T-helper 1 cell (primary cell): ENCODE data around the gene ITGB7.

Experiments
- DNase-seq, 5 donors: peaks; one replicate each; pipeline ENCODE4 v3.0.0-alpha.2; 2012 to 2020

The ITGB7 gene

DNA sequence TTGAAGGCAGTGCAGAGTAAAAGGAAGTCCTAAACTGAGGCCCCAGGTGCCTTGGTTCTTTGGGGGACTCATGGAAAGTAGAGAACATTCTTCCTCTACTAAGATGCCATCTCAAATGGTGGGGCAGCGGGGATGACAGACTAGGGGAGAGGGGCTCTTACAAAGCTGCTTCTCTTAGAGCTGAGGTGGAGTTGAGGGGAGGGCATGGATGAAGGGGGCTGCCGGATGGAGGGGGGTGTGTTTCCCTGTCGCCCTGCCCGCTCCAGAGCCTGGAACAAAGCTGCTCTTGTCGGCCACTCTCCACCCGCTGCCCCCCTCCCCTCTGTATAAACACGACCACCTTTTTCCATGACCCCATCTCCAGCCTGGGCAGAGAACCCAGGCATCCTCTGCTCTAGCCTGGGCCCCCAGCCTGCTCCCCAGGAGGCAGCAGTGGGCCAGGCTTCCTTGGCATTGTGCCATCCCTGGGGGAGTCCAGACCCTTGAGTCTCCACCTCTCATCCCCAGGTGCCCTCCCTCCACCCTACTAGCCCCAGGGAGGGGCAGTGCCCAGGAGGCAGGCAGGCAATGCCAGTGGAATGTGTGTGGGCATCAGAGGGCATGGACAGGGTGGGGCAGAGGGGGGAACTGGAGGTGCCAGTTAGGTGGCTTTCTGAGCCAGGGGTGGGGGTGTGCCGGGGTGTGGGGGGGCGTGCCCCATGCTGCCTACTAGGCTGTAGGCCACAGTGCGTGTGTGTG lies 23.2 kb upstream of the ITGB7 start:
- DNase-seq = no peak

DNA sequence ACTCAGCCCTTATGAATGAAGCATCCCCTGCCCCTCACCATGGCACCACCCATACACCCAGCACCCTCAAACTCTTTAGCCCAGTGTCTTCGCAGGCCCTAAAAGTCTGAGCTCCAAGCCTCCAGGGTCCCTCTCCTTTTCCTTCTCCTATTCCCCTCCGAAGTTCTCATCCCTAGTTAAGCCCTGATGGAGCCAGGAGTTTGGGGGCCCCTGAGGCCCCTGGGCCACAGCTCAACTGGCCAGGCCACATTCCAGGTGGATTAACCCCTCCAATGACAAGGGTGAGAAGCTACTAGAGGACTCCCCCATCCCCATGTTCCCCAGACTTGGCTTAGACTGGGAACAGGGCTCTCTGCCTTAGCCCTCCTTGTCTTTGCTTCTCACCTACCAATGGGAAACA lies 22.4 kb upstream of the ITGB7 start:
- no peak for DNase-seq

DNA sequence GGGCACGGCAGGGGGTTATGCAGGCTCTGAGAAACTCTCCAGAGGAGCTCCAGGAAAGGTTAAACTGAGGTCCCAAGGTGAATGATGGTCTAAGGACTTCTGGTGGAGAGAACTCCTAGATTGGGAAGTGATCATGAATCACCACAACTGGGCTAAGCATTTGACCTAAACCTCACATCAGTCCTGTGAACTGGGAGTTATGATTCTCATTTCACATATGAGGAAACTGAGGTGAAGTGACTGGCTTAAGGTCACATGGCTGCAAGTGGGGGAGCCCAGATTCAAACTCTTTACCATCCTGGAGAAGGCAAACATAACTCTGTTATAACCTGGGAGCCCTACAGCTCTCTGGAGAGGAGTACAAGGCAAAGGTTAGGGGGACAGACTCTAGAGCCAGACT lies 20.8 kb upstream of the ITGB7 start:
- DNase-seq = no peak

DNA sequence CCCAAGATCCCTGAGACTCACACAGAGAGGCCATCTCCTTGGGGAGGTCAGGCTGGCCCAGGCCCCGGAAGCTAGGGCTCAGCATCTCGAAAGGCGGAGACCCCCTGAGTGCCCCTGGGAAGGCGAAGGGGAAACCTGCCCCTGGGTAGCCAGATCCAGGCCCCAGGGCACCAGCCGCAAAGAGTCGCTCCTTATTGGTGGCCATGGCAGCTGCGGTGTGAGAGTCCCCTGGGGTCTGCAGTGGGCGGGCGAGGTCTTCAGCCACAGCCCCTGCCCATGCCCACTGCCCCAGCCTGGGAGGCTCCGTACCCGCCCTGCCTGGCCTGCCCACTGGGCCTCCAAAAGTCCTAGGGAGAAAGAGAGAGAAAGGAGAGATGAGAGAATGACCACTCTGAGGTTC lies 20.3 kb upstream of the ITGB7 start:
- no peak for DNase-seq

DNA sequence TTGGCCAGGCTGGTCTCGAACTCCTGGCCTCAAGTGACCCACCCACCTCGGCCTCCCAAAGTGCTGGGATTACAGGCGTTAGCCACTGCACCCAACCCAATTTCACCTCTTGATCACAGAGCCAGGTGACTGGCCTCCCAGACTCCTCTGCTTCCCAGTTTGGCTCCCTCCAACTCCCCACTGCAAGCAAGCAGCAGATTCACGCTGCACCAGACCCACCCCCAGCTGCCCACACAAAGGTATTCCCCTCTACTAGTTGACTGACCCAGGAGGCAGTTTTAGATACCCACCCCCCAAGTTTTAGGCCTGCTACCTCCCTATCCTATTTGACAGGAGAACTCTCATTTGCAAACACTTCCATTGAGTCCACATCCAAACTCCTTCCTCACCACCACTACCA lies 19.8 kb upstream of the ITGB7 start:
- DNase-seq = no peak

DNA sequence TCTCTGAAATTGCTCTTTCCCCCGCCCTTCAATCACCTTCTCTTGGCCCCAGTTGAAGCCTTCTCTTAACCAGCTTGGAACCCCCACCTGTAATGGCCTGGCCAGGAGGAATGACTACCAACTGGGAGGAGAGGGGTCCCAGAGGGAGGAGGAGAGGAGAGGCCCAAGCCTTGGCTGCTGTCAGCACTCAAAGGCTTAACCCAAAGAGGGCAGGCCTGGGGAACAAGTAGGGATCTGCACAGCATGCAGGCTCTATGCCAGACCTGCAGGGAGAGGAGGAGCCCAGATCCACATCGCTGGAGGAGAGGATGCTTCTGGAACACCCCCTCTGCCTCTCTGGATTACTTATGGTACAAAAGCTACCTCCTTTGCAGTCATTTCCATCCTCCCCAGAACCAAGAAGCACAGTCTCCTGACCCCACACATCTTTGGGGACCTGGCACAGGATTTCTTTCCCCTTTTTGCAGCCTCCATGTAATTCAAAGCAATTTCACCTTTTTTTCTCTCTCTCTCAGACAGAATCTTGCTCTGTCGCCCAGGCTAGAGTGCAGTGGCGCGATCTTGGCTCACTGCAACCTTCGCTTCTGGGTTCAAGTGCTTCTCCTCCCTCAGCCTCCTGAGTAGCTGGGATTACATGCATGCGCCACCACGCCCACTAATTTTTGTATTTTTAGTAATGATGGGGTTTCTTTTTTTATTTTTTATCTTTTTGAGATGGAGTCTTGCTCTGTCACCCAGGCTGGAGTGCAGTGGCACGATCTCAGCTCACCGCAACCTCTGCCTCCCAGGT lies 18.8 kb upstream of the ITGB7 start:
- no peak for DNase-seq

DNA sequence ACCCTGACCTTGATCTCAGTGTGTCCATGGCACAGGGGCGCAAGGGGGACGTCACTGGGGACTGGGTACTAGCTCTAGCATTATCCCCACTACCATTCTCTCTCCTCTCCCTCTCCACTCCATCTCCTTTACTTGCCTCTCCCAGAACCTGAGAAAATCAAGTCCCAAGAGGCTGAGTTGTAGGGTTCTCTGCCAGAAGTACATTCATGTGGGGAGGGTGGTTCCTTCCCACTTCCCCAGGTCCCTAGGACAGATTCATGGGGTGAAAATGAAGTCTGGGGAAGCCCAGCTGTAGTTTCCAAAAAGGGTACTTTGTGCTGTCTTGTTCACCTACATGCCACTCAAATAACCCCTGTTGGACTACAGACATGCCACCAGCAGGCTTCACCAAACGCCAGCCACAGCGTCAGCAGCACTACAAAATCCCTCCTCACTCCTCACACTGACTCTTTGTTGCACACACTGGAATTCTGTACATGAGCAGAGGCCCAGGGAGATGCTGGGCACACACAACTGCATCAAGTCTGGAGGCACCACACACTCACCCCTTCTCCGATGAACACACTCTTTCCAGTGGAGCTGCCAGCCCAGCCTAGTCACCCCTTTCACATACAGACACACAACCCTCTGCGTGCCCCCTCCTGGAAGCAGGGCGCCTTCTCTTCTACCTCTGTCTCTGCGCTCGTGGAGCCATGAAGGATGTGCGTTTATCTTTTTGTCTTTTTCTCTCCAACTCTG lies 18.0 kb upstream of the ITGB7 start:
- DNase-seq = no peak

DNA sequence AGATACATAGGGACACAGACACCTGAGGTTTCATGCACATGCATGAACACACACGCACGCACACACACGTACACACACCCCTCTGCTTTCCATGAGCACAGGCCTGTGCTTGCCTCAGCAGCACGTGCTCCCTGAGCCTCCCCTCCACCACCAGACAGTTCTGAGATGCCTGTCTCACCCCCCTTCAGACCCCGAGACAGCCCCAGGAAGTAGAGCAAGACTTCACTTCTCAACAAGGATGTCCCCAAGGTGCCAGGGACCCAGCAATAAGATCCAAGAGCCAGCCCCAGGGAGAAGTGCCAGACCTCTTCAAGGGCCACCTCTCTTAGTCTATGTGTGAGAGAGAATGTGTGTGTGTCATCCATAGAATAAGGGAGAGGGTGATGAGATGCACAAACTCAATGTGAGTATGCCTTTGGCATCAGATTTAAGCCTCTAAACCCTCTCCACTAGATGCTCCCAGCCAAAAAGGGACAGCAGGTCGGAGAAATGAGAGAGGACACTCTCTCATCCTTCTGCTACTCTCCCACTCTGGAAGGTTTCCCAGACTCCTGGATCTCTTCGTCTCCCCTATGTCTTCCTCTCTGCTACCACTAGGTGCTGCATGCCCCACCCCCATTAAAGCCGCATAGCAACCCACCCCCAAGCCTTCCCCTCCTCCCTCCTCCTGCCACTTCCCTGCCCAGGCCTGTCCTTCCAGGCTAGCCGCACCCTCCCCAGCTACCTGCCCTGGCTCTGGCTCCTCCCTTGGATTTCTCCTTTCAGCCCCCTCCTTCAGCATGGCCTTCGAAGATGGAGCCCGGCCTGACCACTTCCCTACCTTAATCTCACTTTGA lies 17.2 kb upstream of the ITGB7 start:
- no peak for DNase-seq

DNA sequence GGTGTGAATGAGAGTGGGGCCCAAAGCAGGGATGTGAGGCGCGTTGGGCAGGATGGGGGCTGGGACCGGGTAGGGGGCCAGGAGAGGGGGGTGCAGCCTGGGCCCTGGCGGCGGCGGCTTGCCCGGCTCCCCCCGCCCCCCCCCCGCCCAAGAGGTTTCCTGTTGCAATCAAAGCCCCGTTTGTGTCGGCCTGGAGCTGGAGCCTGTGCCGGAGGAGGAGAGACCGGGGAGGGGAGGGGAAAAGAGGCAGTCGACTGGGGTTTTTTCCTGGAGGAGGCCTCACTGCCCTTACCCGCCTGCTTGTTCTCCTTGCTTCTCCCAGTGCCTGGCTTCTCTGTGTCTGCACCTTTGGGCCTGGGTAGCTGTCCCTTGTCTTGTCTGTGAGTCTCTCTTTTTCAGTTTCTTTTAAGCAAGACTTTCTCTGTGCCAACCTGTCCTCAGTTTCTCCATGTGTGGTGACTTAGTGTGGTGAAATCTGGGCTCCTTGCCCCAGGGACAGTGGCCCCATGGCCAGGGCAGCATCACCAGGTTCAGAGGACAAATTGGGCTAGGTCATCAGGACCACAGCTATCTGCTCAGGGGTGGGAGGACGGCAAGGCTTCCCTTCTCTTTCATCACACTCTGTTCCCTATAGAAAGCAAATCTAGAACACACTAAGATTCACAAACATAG lies 16.5 kb upstream of the ITGB7 start:
- DNase-seq = peak in 4 of 5 donors; percentile 30 to 47 (median 38)

DNA sequence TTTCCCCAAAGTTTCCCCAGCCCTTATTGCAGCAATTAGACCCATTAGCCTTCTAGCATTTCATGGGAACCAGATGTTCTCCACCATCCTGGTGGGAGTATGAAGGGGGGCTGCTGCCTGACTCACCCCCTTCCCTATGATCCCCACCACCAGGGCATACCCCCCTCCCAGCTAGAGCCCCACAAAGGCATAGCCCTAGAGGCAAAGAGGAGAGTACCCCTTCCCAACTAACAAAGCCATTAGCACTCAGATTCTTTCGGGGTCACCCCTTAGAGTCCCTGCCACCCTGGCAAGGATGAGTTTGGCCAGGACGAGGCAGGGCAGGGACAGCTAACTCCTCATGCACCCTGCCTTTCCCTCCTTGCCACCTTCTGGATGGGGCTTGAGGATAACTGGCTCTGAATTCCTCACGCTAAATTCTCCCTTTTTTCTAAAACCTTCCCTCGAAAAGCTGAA lies 15.8 kb upstream of the ITGB7 start:
- DNase-seq = no peak

DNA sequence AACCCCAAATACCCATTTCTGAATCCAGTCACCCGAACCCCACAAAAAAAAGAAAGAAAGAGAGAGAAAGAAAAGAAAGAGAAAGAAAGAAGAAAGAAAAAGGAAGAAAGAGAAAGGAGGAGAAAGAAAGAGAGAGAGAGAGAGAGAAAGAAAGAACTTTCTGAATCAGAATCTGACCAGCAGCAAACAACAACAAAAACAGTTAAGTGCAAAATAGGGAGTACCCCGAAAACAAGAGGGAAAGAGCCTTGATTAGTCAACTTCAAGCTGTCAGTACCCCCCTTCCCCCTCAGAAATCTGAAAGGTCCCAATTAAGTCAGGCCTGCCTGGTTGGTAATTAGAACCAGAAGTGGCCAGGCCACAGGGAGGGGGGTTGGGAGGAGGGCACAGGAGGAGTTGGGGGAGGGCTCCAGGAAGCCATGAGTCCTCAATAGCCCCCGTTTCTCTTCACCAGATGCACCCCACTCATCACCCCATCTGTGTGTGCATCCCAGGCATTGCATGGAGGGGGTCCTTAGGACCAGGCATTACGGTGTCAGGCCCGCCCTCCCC lies 15.2 kb upstream of the ITGB7 start:
- DNase-seq = no peak

DNA sequence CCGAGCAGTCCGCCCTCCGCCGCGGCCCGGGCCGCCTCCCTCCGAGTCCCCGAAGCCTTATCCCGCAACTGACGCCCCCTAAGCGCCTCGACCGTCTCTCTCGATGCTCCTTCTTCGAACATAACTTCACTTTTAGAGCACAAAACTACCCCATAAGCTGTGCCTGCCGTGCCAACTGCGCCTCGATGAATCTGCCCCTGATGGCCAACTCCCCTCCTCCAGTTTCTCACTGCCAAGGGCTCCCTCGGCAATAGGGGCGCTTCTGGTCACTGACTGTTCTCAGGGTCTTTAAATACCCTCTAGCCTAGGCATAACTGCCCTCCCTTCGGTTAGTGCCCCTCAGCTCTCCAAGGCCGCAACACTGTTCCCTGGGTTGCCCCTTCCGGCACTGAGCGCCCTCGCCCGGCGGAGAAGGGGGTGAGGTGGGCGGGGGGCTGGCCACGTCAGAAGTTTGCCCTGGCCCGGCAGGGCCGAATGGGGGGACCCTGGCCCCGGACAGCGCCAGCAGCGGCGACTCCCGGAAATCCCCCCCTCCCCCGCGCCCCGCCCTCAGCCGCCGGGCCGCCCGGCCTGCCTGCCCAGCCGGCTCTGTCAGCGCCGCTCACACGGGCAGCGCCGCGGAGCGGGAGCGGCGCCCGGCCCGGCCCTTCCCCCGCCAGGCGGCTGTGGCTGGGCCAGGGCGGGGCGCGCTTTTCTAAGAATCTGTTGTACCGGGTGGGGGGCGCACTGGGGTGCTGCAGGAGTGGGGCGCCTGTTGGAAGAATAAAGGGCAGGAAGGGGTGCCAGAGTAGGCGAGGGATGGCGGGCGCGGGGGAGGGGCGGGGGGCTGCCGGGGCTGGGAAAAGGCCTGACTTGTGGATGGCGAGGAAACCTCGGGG lies 14.4 kb upstream of the ITGB7 start:
- peak in 4 of 5 donors; percentile 31 to 61 (median 48) for DNase-seq

DNA sequence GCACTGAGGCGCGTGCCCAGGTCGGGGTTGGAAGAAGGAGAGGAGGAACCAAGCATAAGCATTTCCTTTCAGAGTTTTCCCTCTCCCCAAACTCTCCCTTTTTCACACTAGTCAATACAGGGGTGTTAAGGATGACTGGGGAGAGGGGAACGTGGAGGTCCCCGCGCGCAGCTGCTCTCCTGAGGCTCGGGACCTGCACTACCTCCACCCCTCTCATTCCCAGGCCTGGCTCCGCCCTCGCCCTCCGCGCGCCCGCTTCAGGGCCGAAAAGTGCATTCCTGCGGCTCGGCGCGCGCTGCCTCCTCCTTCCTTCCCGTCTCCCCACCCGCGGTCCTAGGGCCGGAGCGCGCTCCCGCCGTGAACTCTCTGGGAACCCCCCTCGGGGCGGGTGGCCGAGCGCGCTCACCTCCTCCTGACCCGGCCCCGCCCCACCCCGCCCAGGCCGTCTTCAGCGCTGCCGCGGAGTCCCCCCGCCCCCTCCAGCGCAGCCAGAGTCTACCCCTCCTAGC lies 13.7 kb upstream of the ITGB7 start:
- peak; percentile 69 to 93 (median 74) for DNase-seq

DNA sequence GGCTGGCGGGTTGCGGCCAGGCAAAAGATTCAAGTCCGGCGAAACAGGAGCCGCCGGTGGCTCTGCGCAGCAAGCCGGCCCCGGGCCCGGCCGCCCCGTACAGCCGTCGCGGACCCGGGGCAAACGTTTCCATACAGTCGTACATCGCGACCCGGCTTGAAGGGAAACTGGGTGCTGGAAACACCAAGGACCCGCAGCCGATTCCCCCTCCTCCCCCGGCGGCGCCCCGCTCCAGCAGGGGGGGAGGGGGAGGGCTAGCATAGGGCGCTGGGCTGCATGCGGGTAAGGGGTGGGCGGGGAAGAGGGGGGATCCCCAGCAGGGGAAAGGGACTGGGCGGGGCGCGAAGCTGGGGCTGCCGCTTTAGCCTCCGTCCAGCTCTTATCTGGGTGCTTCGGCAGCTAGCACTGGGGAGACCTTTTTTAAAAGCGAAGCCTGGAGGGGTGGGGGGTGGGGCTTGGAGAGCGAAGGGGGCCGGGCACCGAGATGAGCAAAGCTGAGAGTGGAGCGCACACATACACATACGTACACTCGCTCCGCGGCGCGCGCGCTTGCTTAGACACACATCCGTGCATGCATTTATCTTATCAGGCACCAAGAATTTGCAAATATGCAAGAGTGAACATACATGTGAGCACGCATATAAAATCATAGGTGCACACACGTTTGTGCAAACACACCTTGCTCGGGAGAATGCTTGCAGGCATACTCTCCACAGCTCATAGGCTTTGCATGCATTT lies 13.1 kb upstream of the ITGB7 start:
- DNase-seq = peak; percentile 48 to 92 (median 73)

DNA sequence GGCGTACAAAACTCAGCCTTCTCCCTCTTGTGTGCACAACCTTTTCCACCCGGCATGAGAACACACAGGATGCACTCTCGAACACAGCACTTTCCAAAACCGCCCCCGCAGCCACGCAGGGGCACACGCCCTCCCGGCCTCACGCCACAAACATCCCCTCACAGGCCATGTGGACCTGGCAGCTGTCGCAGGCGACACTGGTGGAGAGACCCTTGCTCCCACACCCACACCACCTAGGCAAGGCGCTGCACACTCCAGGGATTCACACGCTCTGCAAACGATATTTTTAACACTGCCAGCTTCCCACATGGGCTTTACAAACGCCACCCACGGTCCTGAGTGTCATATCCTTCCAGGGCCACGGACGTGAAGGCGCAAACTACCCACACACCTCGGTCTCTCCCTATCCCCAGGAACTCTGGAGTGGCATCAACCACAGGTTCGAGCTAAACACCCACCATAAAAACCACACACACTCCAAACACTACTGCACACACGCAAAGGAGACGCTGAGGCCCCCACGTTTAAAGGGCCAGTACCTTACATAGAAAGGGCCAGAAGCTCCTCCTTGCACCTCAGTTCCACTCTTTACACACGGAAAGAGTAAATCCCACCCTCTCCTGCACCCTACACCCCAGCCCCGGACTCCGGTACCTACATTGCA lies 12.4 kb upstream of the ITGB7 start:
- peak in 1 of 5 donors; percentile 78 for DNase-seq

DNA sequence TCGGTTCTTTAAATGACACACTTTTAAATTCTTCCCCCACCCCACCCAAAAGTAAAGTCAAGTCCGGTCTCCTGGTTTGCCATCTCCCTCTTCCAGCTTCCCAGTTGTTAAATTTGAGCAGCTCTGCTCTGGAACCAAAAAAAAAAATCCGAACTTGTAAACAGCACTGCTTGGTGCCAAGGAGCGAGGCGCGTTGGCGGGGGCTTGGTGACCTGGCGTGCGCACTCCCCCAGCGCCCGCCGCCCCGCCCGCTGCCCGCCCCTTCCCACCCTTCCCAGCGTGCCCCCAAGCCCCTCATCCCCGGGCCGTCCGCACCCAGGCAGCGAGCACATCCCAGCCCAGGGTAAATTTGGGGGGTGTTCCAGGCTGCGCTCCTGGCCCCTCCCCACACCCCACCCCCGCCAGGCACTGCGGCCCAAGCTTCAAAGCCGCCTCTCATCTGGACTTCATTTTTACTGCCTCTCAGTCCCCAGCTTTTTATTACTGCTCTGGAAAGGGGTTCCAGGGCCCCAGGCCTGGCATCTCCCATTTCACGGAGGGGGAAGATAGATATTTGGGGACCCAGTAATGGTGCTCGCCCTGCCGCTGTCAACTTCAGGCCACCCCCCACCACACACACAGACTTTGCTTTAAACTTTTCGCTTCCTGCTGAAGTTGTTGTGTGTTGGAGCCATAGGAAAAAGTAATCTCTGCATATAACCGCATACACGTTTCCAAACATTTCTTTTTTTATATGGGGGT lies 11.7 kb upstream of the ITGB7 start:
- no peak for DNase-seq

DNA sequence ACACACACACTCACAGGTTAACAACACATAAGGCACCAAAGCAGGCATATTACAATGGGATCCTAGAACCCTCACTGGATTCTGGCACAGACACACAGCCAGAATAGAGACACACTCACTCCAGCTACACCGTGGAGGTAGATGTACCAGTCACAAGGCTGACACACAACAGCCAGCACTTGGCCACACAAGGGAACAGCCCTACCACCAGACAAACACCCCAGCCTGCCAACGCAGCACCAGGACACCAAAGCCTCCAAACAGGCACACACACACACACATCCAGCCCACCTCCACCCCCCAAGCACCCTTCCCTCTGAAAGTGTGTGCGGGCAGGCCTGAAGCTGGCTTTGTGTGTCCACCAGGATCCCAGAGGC lies 10.9 kb upstream of the ITGB7 start:
- no peak for DNase-seq
